AG09319 (cell line): Measurements from ENCODE around the gene RALA.
"Not testable (repeated sequence)": the region's sequence is repeated elsewhere in the genome, so short reads cannot be mapped to it uniquely, and the experiment has no call there.

Experiments
- DNase-seq: peaks from one replicate; pipeline ENCODE4 v3.0.0-alpha.2; 2010; ENCODE audit warnings: low read depth; ENCODE audit errors: extremely low read depth
- TF ChIP-seq, protein P1 (sequence below): IDR thresholded peaks from 2 replicates; pipeline ENCODE4 v1.5.1; 2011; ENCODE audit warnings: low read depth, mild to moderate bottlenecking, inconsistent platforms, low read length, moderate library complexity

Gene RALA

DNA sequence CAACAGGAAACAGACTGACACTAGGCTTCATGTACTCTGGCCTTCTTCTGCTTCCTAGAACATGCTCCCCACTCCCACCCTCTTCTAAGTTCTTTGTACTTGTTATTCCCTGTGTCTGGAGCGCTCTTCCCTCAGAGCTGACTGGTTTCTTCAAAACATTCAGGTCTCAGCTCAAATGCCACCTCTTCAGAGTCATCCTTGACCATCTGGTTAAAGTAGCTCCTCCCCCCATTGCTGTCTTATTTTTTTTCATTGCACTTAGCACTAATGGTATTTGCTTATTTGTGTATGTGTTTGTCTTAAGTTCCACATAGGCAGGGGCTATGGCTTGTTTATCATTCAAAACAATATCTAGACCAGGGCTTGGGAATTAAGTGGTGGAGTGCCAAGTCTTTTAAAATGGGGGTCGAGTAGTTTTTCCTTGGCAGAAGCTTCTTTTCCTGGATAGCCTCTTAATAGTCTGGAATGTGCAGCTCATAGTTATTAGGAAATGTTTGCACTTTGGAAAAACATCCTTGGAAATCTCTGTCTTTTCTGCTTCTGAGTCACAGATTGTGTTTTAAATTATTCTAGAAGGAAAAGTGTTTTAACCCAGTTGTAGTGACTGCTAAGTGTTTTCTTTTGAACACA, 60.0 kb downstream of the RALA start:
- TF ChIP-seq, protein P1, sequence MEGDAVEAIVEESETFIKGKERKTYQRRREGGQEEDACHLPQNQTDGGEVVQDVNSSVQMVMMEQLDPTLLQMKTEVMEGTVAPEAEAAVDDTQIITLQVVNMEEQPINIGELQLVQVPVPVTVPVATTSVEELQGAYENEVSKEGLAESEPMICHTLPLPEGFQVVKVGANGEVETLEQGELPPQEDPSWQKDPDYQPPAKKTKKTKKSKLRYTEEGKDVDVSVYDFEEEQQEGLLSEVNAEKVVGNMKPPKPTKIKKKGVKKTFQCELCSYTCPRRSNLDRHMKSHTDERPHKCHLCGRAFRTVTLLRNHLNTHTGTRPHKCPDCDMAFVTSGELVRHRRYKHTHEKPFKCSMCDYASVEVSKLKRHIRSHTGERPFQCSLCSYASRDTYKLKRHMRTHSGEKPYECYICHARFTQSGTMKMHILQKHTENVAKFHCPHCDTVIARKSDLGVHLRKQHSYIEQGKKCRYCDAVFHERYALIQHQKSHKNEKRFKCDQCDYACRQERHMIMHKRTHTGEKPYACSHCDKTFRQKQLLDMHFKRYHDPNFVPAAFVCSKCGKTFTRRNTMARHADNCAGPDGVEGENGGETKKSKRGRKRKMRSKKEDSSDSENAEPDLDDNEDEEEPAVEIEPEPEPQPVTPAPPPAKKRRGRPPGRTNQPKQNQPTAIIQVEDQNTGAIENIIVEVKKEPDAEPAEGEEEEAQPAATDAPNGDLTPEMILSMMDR = no peak
- no peak for DNase-seq

DNA sequence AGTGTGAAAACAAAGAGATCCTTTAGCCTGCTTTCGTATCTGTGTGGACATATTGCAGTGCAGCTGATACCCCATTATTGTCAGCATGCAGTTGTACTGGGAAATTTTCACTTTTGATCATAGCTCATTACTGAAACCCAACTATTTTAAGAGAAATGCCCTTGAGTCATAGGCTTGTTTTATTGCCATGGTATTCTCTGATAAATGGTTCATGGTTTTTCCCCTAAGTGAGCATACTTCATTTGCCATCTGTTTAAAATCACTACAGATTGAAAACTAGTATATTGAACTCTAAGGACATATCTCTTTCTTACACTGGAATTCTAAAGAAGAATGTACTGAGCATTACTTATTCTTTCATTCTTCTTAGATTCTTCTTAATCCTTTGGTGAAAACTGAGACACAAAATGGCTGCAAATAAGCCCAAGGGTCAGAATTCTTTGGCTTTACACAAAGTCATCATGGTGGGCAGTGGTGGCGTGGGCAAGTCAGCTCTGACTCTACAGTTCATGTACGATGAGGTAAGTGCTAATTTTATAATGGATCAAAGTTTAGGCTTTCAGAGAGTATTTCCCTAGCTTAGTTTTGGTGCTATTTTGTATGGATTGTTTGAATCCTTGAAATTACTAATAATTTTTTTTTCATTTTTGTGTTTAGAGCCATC, 63.0 kb downstream of the RALA start:
- DNase-seq = no peak
- TF ChIP-seq, protein P1 = no peak

DNA sequence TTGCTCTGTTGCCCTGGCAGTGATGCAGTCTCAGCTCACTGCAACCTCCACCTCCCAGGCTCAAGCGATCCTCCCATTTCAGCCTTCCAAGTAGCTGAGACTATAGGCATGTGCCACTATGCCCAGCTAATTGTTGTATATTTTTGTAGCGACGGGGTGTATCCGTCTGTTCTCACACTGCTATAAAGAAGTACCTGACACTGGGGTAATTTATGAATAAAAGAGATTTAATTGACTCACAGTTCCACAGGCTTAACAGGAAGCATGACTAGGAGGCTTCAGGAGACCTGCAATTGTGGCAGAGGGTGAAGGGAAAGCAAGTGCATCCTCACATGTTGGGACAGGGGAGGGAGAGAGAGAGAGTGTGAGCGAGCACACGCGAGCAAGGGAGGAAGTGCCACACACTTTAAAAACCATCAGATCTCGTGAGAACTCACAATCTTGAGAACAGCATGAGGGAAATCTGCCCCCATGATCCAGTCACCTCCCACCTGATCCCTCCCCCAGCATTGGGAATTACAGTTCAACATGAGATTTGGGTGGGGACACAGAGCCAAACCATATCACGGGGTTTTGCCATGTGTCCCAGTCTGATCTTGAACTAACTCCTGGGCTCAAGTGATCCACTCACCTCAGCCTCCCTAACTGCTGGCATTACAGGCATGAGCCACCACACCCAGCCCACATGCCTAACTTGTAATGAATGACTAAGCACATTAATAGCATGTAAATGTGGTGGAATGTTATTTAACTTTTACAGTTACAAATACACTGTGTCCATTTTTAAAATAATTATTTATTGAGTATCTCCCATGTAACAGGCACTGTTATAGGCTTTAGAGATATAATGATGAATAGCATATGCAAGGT, 65.5 kb downstream of the RALA start:
- DNase-seq = no peak
- TF ChIP-seq, protein P1 = no peak

DNA sequence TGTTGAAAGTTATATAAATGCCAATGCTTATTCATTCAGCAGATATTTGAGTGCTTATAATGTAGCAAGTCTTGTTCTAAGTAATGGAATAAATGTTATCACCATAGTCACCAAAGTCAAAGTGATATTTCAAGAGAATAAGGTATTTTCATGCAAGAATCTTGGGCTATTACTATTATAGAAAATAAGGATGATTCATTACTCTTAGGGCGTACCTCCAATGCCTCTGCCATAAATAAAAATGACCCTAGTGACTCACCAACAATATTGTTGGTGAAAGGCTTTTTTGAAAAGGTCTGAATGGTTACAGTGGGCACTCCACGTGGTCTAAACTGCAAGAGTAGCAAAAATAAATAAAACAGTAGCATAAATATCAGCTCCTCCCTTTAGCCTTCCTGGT, 68.4 kb downstream of the RALA start:
- DNase-seq = no peak
- TF ChIP-seq, protein P1 = no peak

DNA sequence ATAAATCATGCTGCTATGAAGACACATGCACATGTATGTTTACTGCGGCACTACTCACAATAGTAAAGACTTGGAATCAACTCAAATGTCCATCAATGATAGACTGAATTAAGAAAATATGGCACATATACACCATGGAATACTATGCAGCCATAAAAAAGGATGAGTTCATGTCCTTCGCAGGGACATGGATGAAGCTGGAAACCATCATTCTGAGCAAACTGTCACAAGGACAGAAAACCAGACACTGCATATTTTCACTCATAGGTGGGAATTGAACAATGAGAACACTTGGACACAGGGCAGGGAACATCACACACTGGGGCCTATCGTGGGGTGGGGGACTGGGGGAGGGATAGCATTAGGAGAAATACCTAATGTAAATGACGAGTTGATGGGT, 69.7 kb downstream of the RALA start:
- not testable (repeated sequence) for DNase-seq

DNA sequence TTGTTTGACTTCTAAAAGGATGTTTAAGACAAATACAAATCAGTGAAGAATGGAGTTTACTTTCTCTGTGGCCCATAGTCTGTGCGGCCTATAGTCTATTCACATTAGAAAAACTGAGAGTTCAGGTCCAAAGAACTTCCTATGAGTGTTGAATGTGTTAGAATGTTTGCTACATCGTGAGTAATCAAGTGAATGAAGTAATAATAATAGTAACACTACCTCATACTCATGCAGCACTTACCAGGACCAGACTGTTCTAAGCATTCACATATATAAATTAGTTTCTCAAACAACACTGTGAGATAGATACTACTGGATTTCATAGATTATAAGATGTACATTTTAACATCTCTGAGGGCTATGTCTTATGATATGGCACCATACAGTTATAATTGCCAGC, 70.4 kb downstream of the RALA start:
- no peak for DNase-seq
- TF ChIP-seq, protein P1 = no peak

DNA sequence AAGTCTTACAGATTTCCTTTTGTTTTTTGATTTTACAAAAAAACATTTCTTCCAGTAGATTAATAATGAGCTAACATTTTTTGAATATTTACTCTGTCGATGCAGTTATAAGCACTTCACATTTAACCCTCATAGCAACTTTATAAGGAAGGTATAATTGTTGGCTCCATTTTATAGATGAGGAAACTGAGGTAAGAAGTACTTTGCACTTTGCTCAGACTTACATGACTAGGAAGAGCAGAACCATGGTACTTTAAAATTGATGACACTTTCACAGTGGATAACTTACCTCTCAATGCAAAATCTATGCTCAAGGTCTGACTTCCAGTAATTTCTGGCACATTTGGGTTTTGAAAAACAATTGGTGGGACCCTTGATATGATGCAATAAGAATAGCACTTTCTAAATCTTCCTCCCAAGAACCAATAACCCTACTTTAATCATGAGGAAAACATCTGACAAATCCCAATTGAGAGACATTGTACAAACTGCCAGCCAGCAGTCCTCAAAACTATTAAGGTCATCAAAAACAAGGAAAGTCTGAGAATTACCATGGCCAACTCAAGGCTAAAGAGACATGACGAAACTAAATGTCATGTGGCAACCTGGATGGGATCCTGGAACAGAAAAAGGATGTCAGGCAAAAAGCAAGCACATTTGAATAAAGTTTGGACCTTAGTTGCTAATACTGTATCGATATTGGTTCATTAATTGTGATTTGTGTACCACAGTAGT, 72.6 kb downstream of the RALA start:
- DNase-seq = no peak
- TF ChIP-seq, protein P1 = no peak
